Measurements from ENCODE around the gene RNLS.

The RNLS gene

GRCh38 chr10:88459530-88459929, 123.6 kb downstream of the RNLS start:
- H3K27me3 Mint-ChIP-seq: no peaks in the 10 kb centered on the region
- no peaks in the 10 kb centered on the region for H3K36me3 Mint-ChIP-seq (ENCODE audit: low read depth)
- no peak overlapping the region for H3K27ac Mint-ChIP-seq
- H3K4me1 Mint-ChIP-seq (ENCODE audit: low read depth): no peaks in the 10 kb centered on the region
- no peak overlapping the region for H3K4me3 Mint-ChIP-seq
- H3K9me3 Mint-ChIP-seq: no peaks in the 10 kb centered on the region

- H3K27ac Mint-ChIP-seq: no peak overlapping the region
- no peaks in the 10 kb centered on the region for H3K9me3 Mint-ChIP-seq
- no peak overlapping the region for H3K4me3 Mint-ChIP-seq
- H3K4me1 Mint-ChIP-seq (ENCODE audit: low read depth): no peaks in the 10 kb centered on the region
- no peaks in the 10 kb centered on the region for H3K36me3 Mint-ChIP-seq (ENCODE audit: low read depth)
- H3K27me3 Mint-ChIP-seq: no peaks in the 10 kb centered on the region
Observed at GRCh38 chr10:88458209-88458608, 124.9 kb downstream of the RNLS start.

DNA sequence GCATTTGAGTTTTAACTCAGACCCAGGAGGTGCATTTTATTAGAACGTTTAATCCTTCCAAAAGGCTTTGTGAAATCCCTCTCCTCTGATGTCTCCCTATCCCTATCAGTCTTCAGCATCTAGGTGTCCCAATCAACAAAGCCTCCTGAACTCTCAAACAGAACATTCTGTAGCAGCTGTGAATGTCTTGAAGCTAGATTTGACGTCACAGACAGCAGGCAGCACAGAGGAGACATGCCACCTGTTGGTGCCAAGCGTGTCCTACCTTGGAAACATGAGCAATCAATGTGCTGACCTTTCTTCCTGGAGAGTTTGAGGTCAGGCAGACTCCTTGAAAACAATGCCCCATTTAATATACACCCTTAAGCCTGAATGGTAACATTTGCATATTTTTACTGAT, 125.5 kb downstream of the RNLS start:
- Mint-ChIP-seq H3K27ac (peak overlapping the region; percentile 18), H3K4me3 (no peak overlapping the region), H3K9me3 (no peaks in the 10 kb centered on the region), H3K36me3 (ENCODE audit: low read depth) (no peaks in the 10 kb centered on the region), H3K4me1 (ENCODE audit: low read depth) (no peaks in the 10 kb centered on the region), H3K27me3 (no peaks in the 10 kb centered on the region)

DNA sequence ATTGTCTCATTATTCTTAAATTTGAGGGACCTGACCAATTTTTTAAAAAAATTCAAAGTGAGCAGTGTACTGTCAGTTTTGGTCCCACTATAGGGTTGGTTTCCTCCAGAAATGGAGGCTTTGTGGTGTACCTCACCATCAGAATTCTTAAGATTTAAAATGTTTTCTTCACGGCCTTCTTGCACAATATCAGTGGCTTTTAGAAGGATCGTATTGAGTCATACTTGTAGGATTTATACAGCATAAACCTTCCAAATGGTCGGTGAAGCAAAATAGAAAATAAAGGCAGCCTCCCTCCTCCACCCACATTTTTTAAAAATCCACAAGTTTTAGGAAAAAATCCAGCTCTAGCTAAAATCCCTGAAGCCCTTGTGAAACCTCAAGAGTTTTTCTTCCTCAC, 126.4 kb downstream of the RNLS start:
- no peak overlapping the region for H3K4me3 Mint-ChIP-seq
- H3K27ac Mint-ChIP-seq: no peak overlapping the region
- no peaks in the 10 kb centered on the region for H3K27me3 Mint-ChIP-seq
- no peaks in the 10 kb centered on the region for H3K4me1 Mint-ChIP-seq (ENCODE audit: low read depth)
- H3K36me3 Mint-ChIP-seq (ENCODE audit: low read depth): no peaks in the 10 kb centered on the region
- no peaks in the 10 kb centered on the region for H3K9me3 Mint-ChIP-seq

DNA sequence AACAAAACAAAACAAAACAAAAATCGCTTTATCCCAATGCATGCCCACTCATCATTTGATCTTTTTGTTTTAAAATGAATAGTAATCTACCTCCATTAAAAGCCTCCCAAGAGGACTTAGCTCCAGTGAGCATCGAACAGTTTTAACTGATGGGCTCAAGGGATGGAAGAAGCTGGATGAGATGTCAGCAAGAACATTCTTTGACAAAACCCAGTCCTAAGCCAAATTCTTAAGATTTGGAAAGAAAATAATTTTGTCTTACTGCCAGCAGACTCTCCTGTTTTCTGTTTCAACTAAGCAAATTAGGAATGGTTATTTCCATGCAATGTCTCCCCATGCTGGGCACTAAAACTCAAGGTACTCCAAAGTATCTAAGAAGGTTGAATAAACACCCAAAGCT, 127.3 kb downstream of the RNLS start:
- Mint-ChIP-seq H3K4me3 (no peak overlapping the region), H3K9me3 (no peaks in the 10 kb centered on the region), H3K27me3 (no peaks in the 10 kb centered on the region), H3K27ac (no peak overlapping the region), H3K4me1 (ENCODE audit: low read depth) (no peaks in the 10 kb centered on the region), H3K36me3 (ENCODE audit: low read depth) (no peaks in the 10 kb centered on the region)

- H3K27ac Mint-ChIP-seq: no peak overlapping the region
- no peaks in the 10 kb centered on the region for H3K27me3 Mint-ChIP-seq
- H3K4me3 Mint-ChIP-seq: no peak overlapping the region
- H3K36me3 Mint-ChIP-seq (ENCODE audit: low read depth): no peaks in the 10 kb centered on the region
- no peaks in the 10 kb centered on the region for H3K4me1 Mint-ChIP-seq (ENCODE audit: low read depth)
- H3K9me3 Mint-ChIP-seq: peaks cover 3% of the 10 kb centered on the region
Observed at GRCh38 chr10:88450201-88450600, 132.9 kb downstream of the RNLS start.

- H3K9me3 Mint-ChIP-seq: peaks cover 4% of the 10 kb centered on the region
- no peaks in the 10 kb centered on the region for H3K27me3 Mint-ChIP-seq
- no peaks in the 10 kb centered on the region for H3K36me3 Mint-ChIP-seq (ENCODE audit: low read depth)
- H3K4me1 Mint-ChIP-seq (ENCODE audit: low read depth): no peaks in the 10 kb centered on the region
- no peak overlapping the region for H3K27ac Mint-ChIP-seq
- H3K4me3 Mint-ChIP-seq: no peak overlapping the region
Observed at GRCh38 chr10:88442716-88443115, 140.4 kb downstream of the RNLS start.

GRCh38 chr10:88440541-88440940, 142.6 kb downstream of the RNLS start:
- peaks cover 4% of the 10 kb centered on the region for H3K9me3 Mint-ChIP-seq
- H3K4me1 Mint-ChIP-seq (ENCODE audit: low read depth): no peaks in the 10 kb centered on the region
- H3K27ac Mint-ChIP-seq: no peak overlapping the region
- no peaks in the 10 kb centered on the region for H3K36me3 Mint-ChIP-seq (ENCODE audit: low read depth)
- no peaks in the 10 kb centered on the region for H3K27me3 Mint-ChIP-seq
- H3K4me3 Mint-ChIP-seq: no peak overlapping the region

DNA sequence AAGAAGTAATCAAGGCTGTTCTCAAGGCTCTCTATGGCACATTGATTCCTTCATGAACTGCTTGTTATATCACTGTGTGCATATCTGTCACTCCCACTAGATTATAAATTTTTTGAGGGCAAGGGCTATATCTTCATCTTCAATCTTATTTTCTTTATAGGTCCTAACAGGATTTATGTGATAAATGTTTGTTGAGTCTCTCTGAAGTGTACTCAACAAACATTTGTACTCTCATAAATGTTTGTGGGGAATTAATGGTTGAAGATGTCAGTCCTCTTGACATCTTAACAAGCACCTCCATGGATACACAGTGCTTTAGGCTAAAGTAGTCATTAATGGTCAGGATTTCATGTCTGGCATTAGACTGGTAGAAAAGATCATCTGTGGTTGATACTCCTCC, 143.2 kb downstream of the RNLS start:
- no peak overlapping the region for H3K4me3 Mint-ChIP-seq
- H3K9me3 Mint-ChIP-seq: peaks cover 4% of the 10 kb centered on the region
- H3K4me1 Mint-ChIP-seq (ENCODE audit: low read depth): no peaks in the 10 kb centered on the region
- no peak overlapping the region for H3K27ac Mint-ChIP-seq
- H3K27me3 Mint-ChIP-seq: no peaks in the 10 kb centered on the region
- H3K36me3 Mint-ChIP-seq (ENCODE audit: low read depth): no peaks in the 10 kb centered on the region

GRCh38 chr10:88437411-88437810, 145.7 kb downstream of the RNLS start:
- H3K4me3 Mint-ChIP-seq: no peak overlapping the region
- no peaks in the 10 kb centered on the region for H3K4me1 Mint-ChIP-seq (ENCODE audit: low read depth)
- H3K9me3 Mint-ChIP-seq: no peaks in the 10 kb centered on the region
- no peak overlapping the region for H3K27ac Mint-ChIP-seq
- H3K36me3 Mint-ChIP-seq (ENCODE audit: low read depth): no peaks in the 10 kb centered on the region
- no peaks in the 10 kb centered on the region for H3K27me3 Mint-ChIP-seq

DNA sequence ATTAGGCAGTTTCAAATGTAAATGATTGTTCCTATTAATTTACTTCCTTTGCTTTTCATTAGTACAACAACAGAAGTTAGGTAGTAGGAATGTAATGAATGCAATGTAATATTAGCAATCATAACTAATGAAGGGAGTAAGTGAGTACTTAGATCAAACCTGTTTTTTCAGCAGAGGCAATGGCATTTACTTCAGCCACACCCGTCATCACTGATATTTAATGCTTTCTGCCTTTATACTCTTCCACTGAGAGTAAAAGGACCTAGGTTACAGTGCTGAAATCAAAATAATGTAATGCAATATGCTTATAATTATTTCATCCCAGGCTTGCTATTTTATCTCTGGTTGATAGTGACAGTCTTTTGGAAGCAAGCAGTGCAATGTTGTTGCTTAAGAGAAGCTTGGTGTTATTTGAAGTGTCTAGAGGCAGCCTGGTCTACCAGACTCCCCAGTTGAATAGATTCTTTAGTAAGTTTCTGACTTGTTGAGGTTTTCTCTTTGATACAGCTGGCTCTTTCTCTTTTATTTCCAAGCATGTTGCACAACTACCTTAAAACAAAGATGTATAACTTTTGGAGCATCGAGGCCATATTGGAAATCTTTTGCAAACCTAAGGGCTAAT, 149.4 kb downstream of the RNLS start:
- H3K36me3 Mint-ChIP-seq (ENCODE audit: low read depth): no peaks in the 10 kb centered on the region
- H3K27ac Mint-ChIP-seq: no peak overlapping the region
- no peaks in the 10 kb centered on the region for H3K27me3 Mint-ChIP-seq
- H3K4me1 Mint-ChIP-seq (ENCODE audit: low read depth): no peaks in the 10 kb centered on the region
- H3K4me3 Mint-ChIP-seq: no peak overlapping the region
- no peaks in the 10 kb centered on the region for H3K9me3 Mint-ChIP-seq

GRCh38 chr10:88431103-88431502, 152.0 kb downstream of the RNLS start:
- H3K9me3 Mint-ChIP-seq: no peaks in the 10 kb centered on the region
- no peaks in the 10 kb centered on the region for H3K4me1 Mint-ChIP-seq (ENCODE audit: low read depth)
- no peaks in the 10 kb centered on the region for H3K27me3 Mint-ChIP-seq
- H3K27ac Mint-ChIP-seq: no peak overlapping the region
- no peak overlapping the region for H3K4me3 Mint-ChIP-seq
- no peaks in the 10 kb centered on the region for H3K36me3 Mint-ChIP-seq (ENCODE audit: low read depth)

- H3K4me3 Mint-ChIP-seq: no peak overlapping the region
- no peaks in the 10 kb centered on the region for H3K9me3 Mint-ChIP-seq
- H3K27me3 Mint-ChIP-seq: no peaks in the 10 kb centered on the region
- H3K4me1 Mint-ChIP-seq (ENCODE audit: low read depth): no peaks in the 10 kb centered on the region
- H3K27ac Mint-ChIP-seq: no peak overlapping the region
- no peaks in the 10 kb centered on the region for H3K36me3 Mint-ChIP-seq (ENCODE audit: low read depth)
Observed at GRCh38 chr10:88428976-88429375, 154.1 kb downstream of the RNLS start.

DNA sequence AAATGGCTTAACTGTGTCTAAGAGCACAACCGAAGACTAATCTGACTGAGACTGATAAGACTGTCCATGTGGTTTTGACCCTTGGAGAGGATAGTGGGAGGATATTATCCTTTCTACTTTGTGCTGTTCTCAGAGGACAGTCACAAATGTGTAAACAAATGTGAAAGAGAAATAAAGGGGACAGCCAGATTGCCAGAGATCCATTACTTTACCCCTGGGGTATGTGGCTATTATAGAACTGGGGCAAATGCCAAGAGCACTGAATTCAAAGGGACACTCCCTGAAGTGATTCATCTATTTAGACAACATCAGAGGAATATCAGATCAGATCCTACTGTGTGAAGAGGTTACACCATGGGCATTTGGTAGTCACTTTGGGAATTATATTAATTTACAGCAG, 154.7 kb downstream of the RNLS start:
- H3K4me1 Mint-ChIP-seq (ENCODE audit: low read depth): no peaks in the 10 kb centered on the region
- H3K9me3 Mint-ChIP-seq: no peaks in the 10 kb centered on the region
- no peaks in the 10 kb centered on the region for H3K36me3 Mint-ChIP-seq (ENCODE audit: low read depth)
- no peak overlapping the region for H3K27ac Mint-ChIP-seq
- no peak overlapping the region for H3K4me3 Mint-ChIP-seq
- no peaks in the 10 kb centered on the region for H3K27me3 Mint-ChIP-seq

- no peak overlapping the region for H3K4me3 Mint-ChIP-seq
- H3K27ac Mint-ChIP-seq: no peak overlapping the region
- no peaks in the 10 kb centered on the region for H3K36me3 Mint-ChIP-seq (ENCODE audit: low read depth)
- H3K9me3 Mint-ChIP-seq: no peaks in the 10 kb centered on the region
- no peaks in the 10 kb centered on the region for H3K27me3 Mint-ChIP-seq
- H3K4me1 Mint-ChIP-seq (ENCODE audit: low read depth): no peaks in the 10 kb centered on the region
Observed at GRCh38 chr10:88427024-88427423, 156.1 kb downstream of the RNLS start.

- Mint-ChIP-seq H3K36me3 (ENCODE audit: low read depth) (no peaks in the 10 kb centered on the region), H3K27ac (no peak overlapping the region), H3K4me3 (no peak overlapping the region), H3K27me3 (no peaks in the 10 kb centered on the region), H3K9me3 (no peaks in the 10 kb centered on the region), H3K4me1 (ENCODE audit: low read depth) (no peaks in the 10 kb centered on the region)
Observed at GRCh38 chr10:88424881-88425280, 158.2 kb downstream of the RNLS start.
